GM19025 (cell line): ENCODE data around the gene SLC31A2.
"Not testable (repeated sequence)": the region's sequence is repeated elsewhere in the genome, so short reads cannot be mapped to it uniquely, and the experiment has no call there.

Experiments used
- ATAC-seq: cut with Tn5 transposase; IDR thresholded peaks from one replicate; pipeline ENCODE4 v1.9.1; 2021; ENCODE audit warnings: mild to moderate bottlenecking, low read depth, moderate library complexity; ENCODE audit not compliant: unreplicated experiment

Gene SLC31A2

DNA sequence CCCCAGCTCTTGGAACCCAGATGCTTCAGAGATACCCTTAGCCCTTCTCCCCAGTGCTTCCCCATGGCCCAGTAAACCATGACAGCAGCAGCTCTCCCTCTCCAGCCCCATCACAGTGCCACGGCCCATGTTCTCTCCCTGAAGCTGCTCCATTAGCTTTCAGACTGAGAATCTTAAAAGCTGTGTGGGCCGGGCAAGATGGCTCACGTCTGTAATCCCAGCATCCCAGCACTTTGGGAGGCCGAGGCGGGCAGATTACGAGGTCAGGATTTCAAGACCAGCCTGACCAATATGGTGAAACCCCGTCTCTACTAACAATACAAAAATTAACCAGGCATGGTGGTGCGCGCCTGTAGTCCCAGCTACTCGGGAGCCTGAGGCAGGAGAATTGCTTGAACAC is 1.2 kb upstream of the SLC31A2 start:
- ATAC-seq = not testable (repeated sequence)

- no peak for ATAC-seq
Measured at GRCh38 chr9:113151696-113152630, 1.2 kb downstream of the SLC31A2 start.

DNA sequence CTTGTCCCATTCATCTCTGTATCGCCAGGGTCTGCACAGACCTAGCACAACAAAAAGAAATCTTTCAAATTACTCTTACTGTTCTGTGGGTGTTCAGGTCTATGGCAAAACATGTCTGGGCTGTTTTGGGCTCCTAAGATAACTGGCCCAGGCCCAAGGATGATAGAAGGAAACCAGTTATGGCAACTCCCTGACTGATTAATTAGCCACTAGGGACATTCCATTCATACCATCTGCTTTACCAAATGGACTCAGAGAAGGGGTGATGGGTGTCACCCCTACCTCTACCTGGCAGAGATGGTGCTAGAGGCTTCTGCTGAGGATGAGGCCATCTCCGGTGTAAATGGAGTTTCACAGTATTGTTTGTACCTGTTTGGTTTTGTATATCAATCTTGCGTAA is 1.9 kb downstream of the SLC31A2 start:
- no peak for ATAC-seq

GRCh38 chr9:113153599-113153998 is 2.8 kb downstream of the SLC31A2 start:
- no peak for ATAC-seq

GRCh38 chr9:113154471-113154870 is 3.7 kb downstream of the SLC31A2 start:
- ATAC-seq = no peak

- ATAC-seq = no peak
Measured at GRCh38 chr9:113154946-113155345, 4.1 kb downstream of the SLC31A2 start.

DNA sequence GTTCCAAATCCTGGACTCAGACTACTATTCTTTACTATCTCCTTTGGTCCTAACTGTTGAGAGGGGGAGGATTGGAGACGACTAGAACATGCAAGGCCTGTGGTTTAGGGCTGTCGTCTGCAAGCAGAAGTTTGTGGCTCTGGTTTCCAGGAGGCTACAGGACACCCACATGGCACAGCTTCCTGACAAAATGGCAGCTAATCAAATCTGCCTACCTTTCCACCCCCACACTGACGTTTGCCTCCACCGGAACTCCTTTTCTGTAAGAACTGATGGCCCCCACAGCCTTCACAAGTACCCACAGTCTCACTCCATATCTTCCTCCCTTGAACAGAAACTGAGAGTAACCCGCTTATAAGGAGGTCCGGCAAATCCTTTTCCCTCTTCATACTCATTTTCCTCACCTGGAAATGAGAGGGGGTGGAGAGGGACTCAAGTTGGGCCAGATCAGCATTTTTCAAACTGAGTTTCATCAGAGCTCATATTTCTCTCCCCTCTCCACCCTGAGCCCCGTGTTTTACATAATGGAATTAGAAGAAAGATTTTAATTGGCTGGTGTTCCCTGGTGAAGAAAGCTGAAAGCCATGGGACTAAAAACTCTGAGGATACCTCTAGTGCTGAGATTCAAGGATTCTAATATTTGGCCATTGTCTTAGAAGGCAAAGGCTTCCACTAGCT is 5.2 kb downstream of the SLC31A2 start:
- no peak for ATAC-seq

DNA sequence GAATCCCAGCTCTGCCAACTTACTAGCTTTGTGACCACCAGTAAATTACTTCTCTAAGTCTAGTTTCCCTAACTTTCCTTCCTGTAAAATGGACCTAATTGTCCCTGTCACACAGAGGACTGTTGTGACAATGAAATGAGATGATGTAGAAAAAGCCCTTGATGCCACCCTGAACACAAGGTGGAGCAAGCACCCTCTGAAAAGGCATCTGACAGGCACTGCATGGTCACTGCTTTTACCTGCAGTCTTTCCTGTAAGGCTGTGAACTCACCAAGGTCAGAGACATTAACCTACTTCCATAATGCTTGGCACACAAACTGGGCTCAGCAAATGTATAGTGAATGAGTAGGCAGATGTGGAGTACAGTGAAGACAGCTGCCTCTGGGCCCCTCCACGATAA is 6.1 kb downstream of the SLC31A2 start:
- ATAC-seq = no peak

DNA sequence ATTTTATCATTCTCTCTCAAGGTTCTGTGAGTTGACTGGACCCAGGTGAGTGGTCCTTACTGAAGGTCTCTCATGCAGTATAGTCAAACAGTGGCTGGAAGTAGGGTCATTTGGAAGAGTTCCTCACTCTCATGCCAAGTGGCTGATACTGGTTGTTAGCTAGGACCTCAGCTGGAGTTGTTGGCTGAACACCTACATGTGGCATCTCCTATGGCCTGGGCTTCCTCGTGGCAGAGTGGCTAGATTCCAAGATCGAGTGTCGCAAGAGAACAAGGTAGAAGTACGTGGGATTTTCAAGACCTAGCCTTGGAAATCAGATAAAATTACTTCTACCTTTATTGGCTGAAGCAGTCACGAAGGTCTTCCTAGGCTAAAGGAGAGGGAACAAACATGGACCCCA is 7.6 kb downstream of the SLC31A2 start:
- no peak for ATAC-seq

DNA sequence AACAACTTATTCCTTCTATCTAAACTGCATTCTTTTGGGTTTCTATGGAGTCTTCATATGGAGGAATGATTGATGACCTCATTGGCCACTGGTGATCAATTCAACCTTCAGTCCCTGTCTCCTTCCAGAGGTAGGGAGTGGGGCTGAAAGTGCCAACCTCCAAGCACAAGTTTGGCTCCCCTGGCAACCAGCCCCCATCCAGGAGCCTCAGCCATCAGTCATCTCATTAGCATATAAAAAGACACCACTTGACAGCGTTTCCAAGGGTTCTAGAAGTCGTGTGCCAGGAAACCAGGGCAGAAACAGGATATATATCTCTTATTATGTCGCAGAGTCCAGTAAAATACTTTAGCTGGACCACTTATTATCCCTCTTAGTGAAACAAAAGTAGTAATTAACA is 9.8 kb downstream of the SLC31A2 start:
- no peak for ATAC-seq

GRCh38 chr9:113163001-113163400 is 12.2 kb downstream of the SLC31A2 start:
- no peak for ATAC-seq

GRCh38 chr9:113164536-113165300 is 13.9 kb downstream of the SLC31A2 start:
- ATAC-seq = no peak

DNA sequence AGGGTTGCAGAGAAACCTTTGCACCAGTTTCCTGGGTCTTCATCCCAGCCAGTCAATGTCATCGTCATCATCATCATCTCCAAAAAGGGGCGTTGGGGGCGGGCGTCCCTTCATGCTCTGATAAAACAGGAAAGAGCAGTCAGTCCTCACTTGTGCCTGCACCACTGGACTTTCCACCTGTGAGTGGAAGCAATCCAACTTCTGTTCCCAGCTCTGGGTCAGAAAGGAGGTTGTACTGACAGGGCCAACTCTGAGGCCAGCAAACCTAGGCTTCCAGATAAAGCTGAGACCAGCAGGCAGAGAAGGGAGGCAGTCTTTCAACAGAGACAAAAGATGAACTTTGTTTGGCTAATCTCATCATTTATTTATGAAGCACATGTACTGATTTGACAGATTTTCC is 15.2 kb downstream of the SLC31A2 start:
- ATAC-seq = no peak

DNA sequence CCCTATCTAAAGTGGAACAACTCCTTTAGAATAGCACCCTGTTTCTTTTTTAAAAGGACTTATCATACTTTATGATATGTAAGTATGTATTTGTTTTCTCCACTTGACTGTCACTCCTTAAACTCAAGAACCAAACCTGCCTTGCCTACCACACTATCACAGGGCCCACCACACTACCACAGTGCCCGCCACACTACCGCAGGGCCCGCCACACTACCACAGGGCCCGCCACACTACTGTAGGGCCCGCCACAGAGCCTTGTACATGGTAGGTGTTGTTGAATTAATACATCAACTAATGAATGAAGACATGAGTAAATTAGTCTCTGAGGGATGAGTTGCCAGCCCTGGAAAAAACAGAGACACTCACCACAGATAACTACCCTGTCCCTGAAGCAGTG is 18.0 kb downstream of the SLC31A2 start:
- ATAC-seq = no peak

DNA sequence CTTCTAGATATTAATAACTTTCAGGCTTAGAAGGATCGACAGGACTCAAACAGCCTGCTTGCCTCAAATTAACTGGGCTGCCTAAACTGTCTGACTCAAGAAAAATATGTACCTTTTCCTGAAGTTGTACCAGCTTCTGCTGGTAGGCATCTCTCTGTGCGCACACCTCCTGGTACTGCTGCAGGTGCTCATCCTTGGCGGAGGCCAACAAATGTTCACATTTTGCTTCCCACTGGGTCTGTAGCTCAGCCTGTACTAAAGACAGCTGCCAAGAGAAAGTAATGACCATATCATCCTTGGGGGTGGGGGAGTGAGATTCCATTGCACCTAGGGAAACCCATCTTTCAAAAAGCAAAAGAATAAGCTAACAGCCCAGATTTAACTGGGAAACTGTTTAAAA is 22.5 kb downstream of the SLC31A2 start:
- no peak for ATAC-seq

- ATAC-seq = no peak
Measured at GRCh38 chr9:113176803-113177202, 26.0 kb downstream of the SLC31A2 start.

DNA sequence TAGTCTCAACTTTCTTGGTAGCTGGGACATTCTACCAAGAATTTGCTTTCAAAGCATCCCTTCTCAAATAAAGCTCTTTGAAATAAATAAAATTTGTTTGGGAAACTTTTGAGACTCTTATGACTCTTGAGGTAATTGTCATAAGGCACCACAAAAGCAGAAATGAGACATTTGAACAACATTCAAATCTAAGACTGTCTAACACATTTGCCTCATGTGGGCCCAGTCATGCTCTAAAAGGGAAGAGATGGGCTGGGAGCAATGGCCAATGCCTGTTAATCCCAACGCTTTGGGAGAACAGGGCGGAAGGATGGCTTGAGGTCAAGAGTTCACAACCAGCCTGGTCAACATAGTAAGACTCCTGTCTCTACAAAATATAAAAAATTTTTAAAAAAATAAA is 26.4 kb downstream of the SLC31A2 start:
- no peak for ATAC-seq

DNA sequence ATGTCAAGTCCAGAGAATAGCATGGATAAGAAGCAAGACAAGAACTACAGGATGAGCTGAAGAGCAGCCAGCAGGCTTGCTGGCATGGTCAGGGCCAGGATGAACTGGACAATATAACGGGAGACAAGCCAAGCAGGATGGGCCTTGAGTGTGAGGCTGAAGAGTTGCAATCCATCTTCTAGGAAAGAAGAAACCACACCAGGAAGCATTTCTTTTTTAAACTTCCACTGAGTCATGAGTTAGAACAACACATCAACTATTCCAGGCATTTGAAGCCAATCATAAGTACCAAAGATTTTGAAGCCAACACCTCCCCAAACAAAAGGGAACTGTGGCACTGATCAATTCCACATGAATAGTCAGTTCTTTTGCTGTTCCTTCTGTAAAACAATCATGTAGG is 27.3 kb downstream of the SLC31A2 start:
- ATAC-seq = no peak

GRCh38 chr9:113179839-113180238 is 29.0 kb downstream of the SLC31A2 start:
- ATAC-seq = no peak

DNA sequence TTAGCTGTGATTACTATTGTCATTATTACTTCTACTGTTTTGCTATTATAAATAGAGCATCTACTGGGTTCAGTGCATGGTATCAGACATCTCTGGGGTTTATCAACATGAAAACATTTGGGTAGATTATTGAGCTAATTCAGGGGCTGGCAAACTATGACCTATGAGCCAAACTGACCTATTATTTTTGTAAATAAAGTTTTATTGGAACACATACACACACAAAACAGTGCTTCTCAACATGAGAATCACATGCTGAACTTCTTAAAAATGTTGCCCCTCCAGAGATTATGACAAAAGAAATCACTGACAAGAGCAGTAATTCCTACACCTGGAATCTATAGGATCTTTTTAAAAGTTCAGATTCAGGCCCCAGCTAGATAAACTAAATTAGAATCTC is 30.4 kb downstream of the SLC31A2 start:
- ATAC-seq = no peak

DNA sequence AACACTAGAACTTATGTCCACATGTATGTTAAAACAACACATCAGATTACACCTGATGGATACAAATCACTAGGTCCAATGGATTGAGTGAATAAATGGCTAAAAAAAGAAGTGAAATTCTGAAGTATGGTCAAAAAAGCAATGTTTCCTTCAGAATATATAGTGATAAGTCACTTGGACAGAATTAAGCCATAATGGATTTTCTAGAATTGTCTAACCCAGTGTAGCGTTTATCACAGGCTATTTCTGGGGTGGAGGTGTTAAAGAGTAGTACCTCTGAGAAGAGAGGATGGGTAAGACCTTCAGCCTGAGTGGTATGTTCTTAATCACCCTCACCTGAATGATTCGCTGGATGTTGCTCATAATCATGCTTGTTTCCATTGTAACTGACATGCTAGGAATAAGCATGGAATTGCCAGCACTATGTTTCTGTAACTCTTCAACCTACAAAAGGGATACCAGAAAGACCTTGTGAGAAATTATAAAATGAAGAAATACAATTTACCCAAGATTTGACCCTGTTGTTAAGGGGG is 33.2 kb downstream of the SLC31A2 start:
- ATAC-seq = no peak
